HCT116 (cell line): ENCODE results near the gene CDK9. TPM values are rescaled to one million over a fixed set of nuclear protein-coding genes. Genes with fewer than 3 reads are reported as not detected.

Source experiments
- ATAC-seq: fragments of 200-7000 bp; cut with Tn5 transposase; 2 replicates; pipeline ENCODE4 v1.9.1; 2020; ENCODE audit warnings: mild to moderate bottlenecking, moderate library complexity
- BruUV-seq: library from RNA; stranded (reverse); fragments of 400-500 nt; replicated peaks from 2 replicates; lab custom pipeline; 2021; lab: Mats Ljungman, UMichigan
- CTCF ChIA-PET: fragments of 300-600 bp; sonication (Branson Sonifier 250); formaldehyde crosslinking; loops from one replicate; lab custom pipeline; 2021; ENCODE audit warnings: antibody characterized with exemption; lab: Charles Lee
- POLR2A ChIA-PET: fragments of 300-600, 350-600 bp; sonication (Branson Sonifier 250); formaldehyde crosslinking; loops from one replicate; lab custom pipeline; 2021; ENCODE audit warnings: antibody characterized with exemption; lab: Charles Lee
- RAD21 ChIA-PET, 2 experiments: fragments of 300-600 bp; sonication (Branson Sonifier 250); formaldehyde crosslinking; loops; one replicate each; lab custom pipeline; 2023; ENCODE audit warnings: low total read pairs in 2 of 2; ENCODE audit not compliant: uncharacterized antibody in 2 of 2, unreplicated experiment in 2 of 2, low non-redundant PET in 1 of 2; lab: Charles Lee
- DNase-seq: peaks from one replicate; pipeline ENCODE4 v3.0.0-alpha.2; 2010; ENCODE audit warnings: low read depth, low spot score
- H2AFZ ChIP-seq: fragments of 200-600 bp; shearing (Covaris generic), sonication (generic); 2 replicates; pipeline ENCODE4 v1.6.1; 2017; ENCODE audit warnings: low read depth, mixed run types, mixed read lengths, antibody characterized with exemption, low read length; ENCODE audit not compliant: poor library complexity, severe bottlenecking
- H3K27ac ChIP-seq: 2 replicates; pipeline ENCODE4 v1.5.1; 2012; ENCODE audit warnings: low read depth, low read length
- H3K27me3 ChIP-seq: fragments of 200-600 bp; sonication (generic); 2 replicates; pipeline ENCODE4 v1.6.1; 2016; ENCODE audit warnings: mixed run types, low read length, mixed read lengths; ENCODE audit not compliant: insufficient read depth
- H3K36me3 ChIP-seq, 2 experiments: fragments of 200-500 bp in 1 of 2; fragments of 200-600 bp in 1 of 2; sonication (Bioruptor generic) in 1 of 2; sonication (generic) in 1 of 2; 2 replicates each; pipeline versions ENCODE4 v1.5.1 to v1.6.1; 2014 to 2016; ENCODE audit warnings: low read length in 2 of 2, inconsistent platforms in 1 of 2, mixed read lengths in 1 of 2, mixed run types in 1 of 2; ENCODE audit not compliant: insufficient read depth in 2 of 2, control insufficient read depth in 1 of 2
- H3K4me1 ChIP-seq, 2 experiments: fragments of 200-600 bp in 1 of 2; sonication (generic) in 1 of 2; 2 replicates each; pipeline versions ENCODE4 v1.5.1 to v1.6.1; 2012 to 2017; ENCODE audit warnings: low read length in 2 of 2, inconsistent platforms in 1 of 2, mild to moderate bottlenecking in 1 of 2, mixed read lengths in 1 of 2, mixed run types in 1 of 2, moderate library complexity in 1 of 2; ENCODE audit not compliant: insufficient read depth in 2 of 2, control insufficient read depth in 1 of 2
- H3K4me2 ChIP-seq: fragments of 200-600 bp; sonication (generic); 2 replicates; pipeline ENCODE4 v1.6.1; 2017; ENCODE audit warnings: mixed run types, low read length, mixed read lengths
- H3K4me3 ChIP-seq, 2 experiments: fragments of 200-600 bp in 1 of 2; sonication (generic) in 1 of 2; replicated peaks in 1 of 2; 2 replicates each; pipeline ENCODE4 v1.5.1; 2011 to 2016; ENCODE audit warnings: low read length in 2 of 2, control low read depth in 1 of 2, low read depth in 1 of 2, mild to moderate bottlenecking in 1 of 2, mixed read lengths in 1 of 2, mixed run types in 1 of 2
- H3K79me2 ChIP-seq: fragments of 200-600 bp; sonication (generic); 2 replicates; pipeline ENCODE4 v1.6.1; 2017; ENCODE audit warnings: mild to moderate bottlenecking, mixed run types, low read length, moderate library complexity, mixed read lengths; ENCODE audit not compliant: insufficient read depth
- H3K9ac ChIP-seq: fragments of 200-600 bp; sonication (generic); 2 replicates; pipeline ENCODE4 v1.6.1; 2016; ENCODE audit warnings: low read length, mixed read lengths
- H3K9me2 ChIP-seq: fragments of 200-600 bp; sonication (generic), shearing (Covaris generic); 2 replicates; pipeline ENCODE4 v1.6.1; 2017; ENCODE audit warnings: mixed run types, mild to moderate bottlenecking, moderate library complexity; ENCODE audit not compliant: insufficient read depth
- H3K9me3 ChIP-seq, 2 experiments: fragments of 200-500 bp in 1 of 2; fragments of 200-600 bp in 1 of 2; sonication (Bioruptor generic) in 1 of 2; sonication (generic) in 1 of 2; 2 replicates each; pipeline ENCODE4 v1.6.1; 2014 to 2017; ENCODE audit warnings: low read length in 2 of 2, mixed read lengths in 2 of 2, inconsistent platforms in 1 of 2, low read depth in 1 of 2, mild to moderate bottlenecking in 1 of 2, mixed run types in 1 of 2, moderate library complexity in 1 of 2; ENCODE audit not compliant: control insufficient read depth in 1 of 2, insufficient read depth in 1 of 2
- H4K20me1 ChIP-seq: fragments of 200-600 bp; sonication (generic), shearing (Covaris generic); 2 replicates; pipeline ENCODE4 v1.6.1; 2017; ENCODE audit warnings: mixed run types, mild to moderate bottlenecking, moderate library complexity; ENCODE audit not compliant: insufficient read depth
- CBX3 ChIP-seq: IDR thresholded peaks from 2 replicates; pipeline ENCODE4 v1.6.1; 2012; ENCODE audit warnings: low read depth
- EGR1 ChIP-seq: IDR thresholded peaks from 2 replicates; pipeline ENCODE4 v1.6.1; 2012; ENCODE audit warnings: low read depth
- EZH2 ChIP-seq: fragments of 200-600 bp; sonication (generic); IDR thresholded peaks from 2 replicates; pipeline ENCODE4 v1.6.1; 2017; ENCODE audit warnings: antibody characterized with exemption, mixed run types
- EZH2phosphoT487 ChIP-seq: fragments of 200-600 bp; IDR thresholded peaks from 2 replicates; pipeline ENCODE4 v1.6.1; 2018; ENCODE audit warnings: antibody characterized with exemption, borderline replicate concordance
- MAX ChIP-seq: IDR thresholded peaks from 2 replicates; pipeline ENCODE4 v1.6.1; 2012
- POLR2AphosphoS5 ChIP-seq: IDR thresholded peaks from 2 replicates; pipeline ENCODE4 v1.6.1; 2011; ENCODE audit warnings: mild to moderate bottlenecking, low read depth, low read length, moderate library complexity
- RAD21 ChIP-seq: IDR thresholded peaks from 2 replicates; pipeline ENCODE4 v1.6.1; 2012; ENCODE audit warnings: low read depth, mild to moderate bottlenecking
- REST ChIP-seq: IDR thresholded peaks from 2 replicates; pipeline ENCODE4 v1.6.1; 2012; ENCODE audit warnings: low read depth
- SIN3A ChIP-seq: IDR thresholded peaks from 2 replicates; pipeline ENCODE4 v1.6.1; 2012; ENCODE audit warnings: low read depth
- SP1 ChIP-seq: IDR thresholded peaks from 2 replicates; pipeline ENCODE4 v1.6.1; 2012; ENCODE audit warnings: low read depth
- SRF ChIP-seq: IDR thresholded peaks from 2 replicates; pipeline ENCODE4 v1.6.1; 2012; ENCODE audit warnings: low read depth
- YY1 ChIP-seq: IDR thresholded peaks from 2 replicates; pipeline ENCODE4 v1.6.1; 2011; ENCODE audit warnings: low read length, low read depth, moderate library complexity, mild to moderate bottlenecking; ENCODE audit not compliant: insufficient replicate concordance; ENCODE audit errors: extremely low read depth
- ZFX ChIP-seq: fragments of 450-650 bp; IDR thresholded peaks from 2 replicates; pipeline ENCODE4 v1.6.1; 2017
- ZNF274 ChIP-seq: fragments of 200-500 bp; sonication (Bioruptor generic); IDR thresholded peaks from 2 replicates; pipeline ENCODE4 v1.6.1; 2014; ENCODE audit warnings: mild to moderate bottlenecking, low read depth, low read length, inconsistent platforms
- intact Hi-C: fragments of 100-400 bp; cut with micrococcal nuclease; formaldehyde crosslinking; loops from 2 replicates; pipeline ENCODE4 v1.10.0; 2022
- total RNA-seq: library from RNA; stranded (reverse); gene quantifications from one replicate; pipeline ENCODE4 v1.2.1, GENCODE V29; 2021; ENCODE audit not compliant: unreplicated experiment
- TF ChIP-seq, protein P1 (sequence below): IDR thresholded peaks from 2 replicates; pipeline ENCODE4 v1.6.1; 2011; ENCODE audit warnings: mild to moderate bottlenecking, low read length, moderate library complexity; ENCODE audit not compliant: insufficient replicate concordance; ENCODE audit errors: extremely low read depth

Gene CDK9
- total RNA-seq, 1 experiment from 2014 or later = 102 TPM

- no peak overlapping the region for H2AFZ ChIP-seq
- H3K9me2 ChIP-seq = no peaks in the 10 kb centered on the region
- H3K27me3 ChIP-seq = no peaks in the 10 kb centered on the region
- no peak for ATAC-seq
- TF ChIP-seq SP1 = no peak
- no peak for TF ChIP-seq EGR1
- TF ChIP-seq, protein P1, sequence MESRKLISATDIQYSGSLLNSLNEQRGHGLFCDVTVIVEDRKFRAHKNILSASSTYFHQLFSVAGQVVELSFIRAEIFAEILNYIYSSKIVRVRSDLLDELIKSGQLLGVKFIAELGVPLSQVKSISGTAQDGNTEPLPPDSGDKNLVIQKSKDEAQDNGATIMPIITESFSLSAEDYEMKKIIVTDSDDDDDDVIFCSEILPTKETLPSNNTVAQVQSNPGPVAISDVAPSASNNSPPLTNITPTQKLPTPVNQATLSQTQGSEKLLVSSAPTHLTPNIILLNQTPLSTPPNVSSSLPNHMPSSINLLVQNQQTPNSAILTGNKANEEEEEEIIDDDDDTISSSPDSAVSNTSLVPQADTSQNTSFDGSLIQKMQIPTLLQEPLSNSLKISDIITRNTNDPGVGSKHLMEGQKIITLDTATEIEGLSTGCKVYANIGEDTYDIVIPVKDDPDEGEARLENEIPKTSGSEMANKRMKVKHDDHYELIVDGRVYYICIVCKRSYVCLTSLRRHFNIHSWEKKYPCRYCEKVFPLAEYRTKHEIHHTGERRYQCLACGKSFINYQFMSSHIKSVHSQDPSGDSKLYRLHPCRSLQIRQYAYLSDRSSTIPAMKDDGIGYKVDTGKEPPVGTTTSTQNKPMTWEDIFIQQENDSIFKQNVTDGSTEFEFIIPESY = no peak
- no peak for TF ChIP-seq POLR2AphosphoS5
- TF ChIP-seq SIN3A = no peak
- TF ChIP-seq ZNF274 = no peak
- TF ChIP-seq YY1 = no peak
- TF ChIP-seq RAD21 = no peak
- TF ChIP-seq ZFX = no peak
- no peak for TF ChIP-seq REST
- TF ChIP-seq MAX = no peak
- TF ChIP-seq SRF = no peak
- no peak for TF ChIP-seq EZH2phosphoT487
- TF ChIP-seq EZH2 = no peak
- TF ChIP-seq CBX3 = no peak
- TF ChIP-seq, all 23 proteins: peak for 0
- H4K20me1 ChIP-seq = no peaks in the 10 kb centered on the region
- no peaks in the 10 kb centered on the region for H3K79me2 ChIP-seq
- ChIA-PET POLR2A (no interaction called here), CTCF (no interaction called here), RAD21 (no interaction called here)
- H3K36me3 ChIP-seq = no peaks in the 10 kb centered on the region
- H3K4me3 ChIP-seq = no peak overlapping the region
- BruUV-seq = no TSS peak
- no peak overlapping the region for H3K27ac ChIP-seq
- intact Hi-C loops = no loop called here
- DNase-seq = no peak
- H3K9me3 ChIP-seq = no peaks in the 10 kb centered on the region
- H3K4me1 ChIP-seq = peaks cover 12 to 14% of the 10 kb centered on the region in 2 experiments
- H3K9ac ChIP-seq = no peak overlapping the region
- H3K4me2 ChIP-seq = no peak overlapping the region
These were observed 46.4 kb downstream of the CDK9 start for GRCh38 chr9:127832248-127832647.
